Measurements from ENCODE around the gene OARD1.

- TF ChIP-seq, protein P1, sequence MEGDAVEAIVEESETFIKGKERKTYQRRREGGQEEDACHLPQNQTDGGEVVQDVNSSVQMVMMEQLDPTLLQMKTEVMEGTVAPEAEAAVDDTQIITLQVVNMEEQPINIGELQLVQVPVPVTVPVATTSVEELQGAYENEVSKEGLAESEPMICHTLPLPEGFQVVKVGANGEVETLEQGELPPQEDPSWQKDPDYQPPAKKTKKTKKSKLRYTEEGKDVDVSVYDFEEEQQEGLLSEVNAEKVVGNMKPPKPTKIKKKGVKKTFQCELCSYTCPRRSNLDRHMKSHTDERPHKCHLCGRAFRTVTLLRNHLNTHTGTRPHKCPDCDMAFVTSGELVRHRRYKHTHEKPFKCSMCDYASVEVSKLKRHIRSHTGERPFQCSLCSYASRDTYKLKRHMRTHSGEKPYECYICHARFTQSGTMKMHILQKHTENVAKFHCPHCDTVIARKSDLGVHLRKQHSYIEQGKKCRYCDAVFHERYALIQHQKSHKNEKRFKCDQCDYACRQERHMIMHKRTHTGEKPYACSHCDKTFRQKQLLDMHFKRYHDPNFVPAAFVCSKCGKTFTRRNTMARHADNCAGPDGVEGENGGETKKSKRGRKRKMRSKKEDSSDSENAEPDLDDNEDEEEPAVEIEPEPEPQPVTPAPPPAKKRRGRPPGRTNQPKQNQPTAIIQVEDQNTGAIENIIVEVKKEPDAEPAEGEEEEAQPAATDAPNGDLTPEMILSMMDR (IDR thresholded peaks at IDR 0.05), result no peak
- no peak for TF ChIP-seq EZH2 (IDR thresholded peaks at IDR 0.05; ENCODE audit: borderline replicate concordance, insufficient read depth, low read depth, low read length, poor library complexity, severe bottlenecking)
These were observed 29.0 kb downstream of the OARD1 start for GRCh38 chr6:41043151-41043550.

Data from B cell (primary cell).